ENCODE results near the gene GNG2.

DNA sequence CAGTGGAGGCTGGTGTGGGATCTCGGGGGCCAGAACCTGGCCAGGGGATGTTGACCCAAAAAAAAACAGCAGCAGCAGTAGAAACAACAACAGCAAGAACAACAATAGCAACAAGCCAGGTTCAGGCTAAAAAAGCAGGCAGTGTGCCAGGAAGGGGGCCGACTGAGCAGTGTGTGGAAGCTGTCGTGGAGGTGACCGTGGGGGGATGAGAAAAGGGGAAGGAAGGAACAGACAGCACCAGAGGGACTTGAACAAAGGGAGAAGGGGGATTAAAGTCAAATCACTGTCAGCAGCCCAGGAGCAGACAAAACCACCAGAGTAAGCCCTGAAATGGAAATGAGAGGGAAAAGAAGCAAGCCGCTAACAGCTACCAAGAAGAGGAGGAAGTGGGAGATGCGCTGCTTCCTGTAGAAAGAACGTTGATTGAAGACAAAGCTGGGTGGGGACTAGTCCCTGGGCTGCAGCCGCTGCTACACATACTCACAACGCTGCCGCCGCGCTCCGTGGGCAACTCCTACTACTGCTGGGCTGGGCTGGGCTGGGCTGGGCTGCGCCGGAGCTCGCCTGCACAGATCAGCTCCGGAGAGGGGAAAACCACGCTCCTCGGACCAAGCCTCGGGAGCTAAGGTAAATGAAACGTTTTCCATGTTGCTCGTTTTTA, at the start of gene GNG2:
- TF ChIP-seq, protein P1, sequence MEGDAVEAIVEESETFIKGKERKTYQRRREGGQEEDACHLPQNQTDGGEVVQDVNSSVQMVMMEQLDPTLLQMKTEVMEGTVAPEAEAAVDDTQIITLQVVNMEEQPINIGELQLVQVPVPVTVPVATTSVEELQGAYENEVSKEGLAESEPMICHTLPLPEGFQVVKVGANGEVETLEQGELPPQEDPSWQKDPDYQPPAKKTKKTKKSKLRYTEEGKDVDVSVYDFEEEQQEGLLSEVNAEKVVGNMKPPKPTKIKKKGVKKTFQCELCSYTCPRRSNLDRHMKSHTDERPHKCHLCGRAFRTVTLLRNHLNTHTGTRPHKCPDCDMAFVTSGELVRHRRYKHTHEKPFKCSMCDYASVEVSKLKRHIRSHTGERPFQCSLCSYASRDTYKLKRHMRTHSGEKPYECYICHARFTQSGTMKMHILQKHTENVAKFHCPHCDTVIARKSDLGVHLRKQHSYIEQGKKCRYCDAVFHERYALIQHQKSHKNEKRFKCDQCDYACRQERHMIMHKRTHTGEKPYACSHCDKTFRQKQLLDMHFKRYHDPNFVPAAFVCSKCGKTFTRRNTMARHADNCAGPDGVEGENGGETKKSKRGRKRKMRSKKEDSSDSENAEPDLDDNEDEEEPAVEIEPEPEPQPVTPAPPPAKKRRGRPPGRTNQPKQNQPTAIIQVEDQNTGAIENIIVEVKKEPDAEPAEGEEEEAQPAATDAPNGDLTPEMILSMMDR (IDR thresholded peaks at IDR 0.05), result no peak
- TF ChIP-seq POLR2A (IDR thresholded peaks at IDR 0.05), result no peak
